Ovary (tissue), 9 donors: Measurements from ENCODE around the gene GTF2A2. TPM values are rescaled to one million over a fixed set of nuclear protein-coding genes. Genes with fewer than 3 reads are reported as not detected.

ENCODE experiments used
- DNase-seq, 5 donors: peaks; one replicate each; pipeline ENCODE4 v3.0.0-alpha.2; 2019 to 2020
- H3K27ac ChIP-seq, 2 donors: fragments of 200-600 bp; one replicate each; pipeline versions ENCODE4 v1.5.1 to v1.8.0; 2019 to 2022
- H3K27me3 ChIP-seq: fragments of 200-600 bp; one replicate; pipeline ENCODE4 v1.8.0; 2022
- H3K36me3 ChIP-seq: fragments of 200-600 bp; sonication (generic); one replicate; pipeline ENCODE4 v1.5.1; 2019
- H3K4me1 ChIP-seq: one replicate; pipeline ENCODE4 v1.8.1; 2013; ENCODE audit warnings: mild to moderate bottlenecking, moderate library complexity; ENCODE audit not compliant: insufficient read depth
- H3K4me3 ChIP-seq: fragments of 200-600 bp; sonication (generic); one replicate; pipeline ENCODE4 v1.5.1; 2017
- H3K9me3 ChIP-seq, 2 donors: fragments of 200-600 bp in 1 of 2; sonication (generic) in 1 of 2; one replicate each; pipeline versions ENCODE4 v1.5.1 to v1.8.1; 2013 to 2019; ENCODE audit warnings: mild to moderate bottlenecking in 1 of 2, moderate library complexity in 1 of 2
- EP300 ChIP-seq: sonication (generic); formaldehyde crosslinking; IDR thresholded peaks from one replicate; pipeline ENCODE4 v1.6.1; 2017; ENCODE audit warnings: antibody characterized with exemption
- POLR2A ChIP-seq: fragments of 450-650 bp; IDR thresholded peaks from one replicate; pipeline ENCODE4 v1.6.1; 2017; ENCODE audit warnings: antibody characterized with exemption, mild to moderate bottlenecking, moderate library complexity
- WGBS, 3 donors: extraction: QIAGEN DNeasy Blood & Tissue Kit in 1 of 3; methylation state at CpG; one replicate each; pipeline versions ENCODE4 v1.1.5 to v1.1.7; 2013 to 2017; 5-methylcytosine and 5-hydroxymethylcytosine counted together
- intact Hi-C, 4 donors: fragments of 100-400 bp; cut with DNase I; formaldehyde crosslinking; loops; one replicate each; pipeline versions ENCODE4 v1.11.0 to v1.15.1; 2022 to 2023
- polyA plus RNA-seq, 2 donors: library from polyadenylated mRNA; stranded (reverse); fragments of 200-250 nt in 1 of 2; fragments of 350-450 nt in 1 of 2; fragmentation: Illumina TruSeq in 1 of 2; extraction: RNeasy Lipid Tissue Mini Kit (QIAGEN cat#74804) in 1 of 2; gene quantifications; one replicate each; pipeline ENCODE4 v1.2.3, GENCODE V29; 2013 to 2014
- total RNA-seq, 7 donors: library from RNA; depleted of rRNA in 2 of 7; stranded (reverse); fragments of >200 nt in 2 of 7; fragmentation: NEBNext Ultra II Directional in 3 of 7; extraction: Animal tissue kit (Norgen Biotek cat#: 25700) in 3 of 7; gene quantifications; one replicate each; pipeline versions ENCODE4 v1.1.0 to v1.2.4, GENCODE V29; 2016 to 2023
- TF ChIP-seq, protein P1 (sequence below), 3 donors: fragments of 450-650 bp in 2 of 3; fragments of 200-600 bp in 1 of 3; IDR thresholded peaks; one replicate each; pipeline versions ENCODE4 v1.5.1 to v1.8.0; 2016 to 2022; ENCODE audit warnings: antibody characterized with exemption in 3 of 3, mild to moderate bottlenecking in 1 of 3
- donor health status: DM: no; HTN: no; CAD: no; lungs with moderate emphysema.
- donor health status: DM: no; HTN: no; CAD: no.
- donor health status: Bipolar disorder and iron deficiency.
- donor health status: DM: yes; HTN: yes; CAD: no.
- donor health status: DM: no; HTN: no; CAD: no.
- donor health status: DM: yes; HTN: yes; CAD: no.

GTF2A2 gene
- total and polyA plus RNA-seq, 9 donors, result 45.5 to 113 (median 99.9) TPM

DNA sequence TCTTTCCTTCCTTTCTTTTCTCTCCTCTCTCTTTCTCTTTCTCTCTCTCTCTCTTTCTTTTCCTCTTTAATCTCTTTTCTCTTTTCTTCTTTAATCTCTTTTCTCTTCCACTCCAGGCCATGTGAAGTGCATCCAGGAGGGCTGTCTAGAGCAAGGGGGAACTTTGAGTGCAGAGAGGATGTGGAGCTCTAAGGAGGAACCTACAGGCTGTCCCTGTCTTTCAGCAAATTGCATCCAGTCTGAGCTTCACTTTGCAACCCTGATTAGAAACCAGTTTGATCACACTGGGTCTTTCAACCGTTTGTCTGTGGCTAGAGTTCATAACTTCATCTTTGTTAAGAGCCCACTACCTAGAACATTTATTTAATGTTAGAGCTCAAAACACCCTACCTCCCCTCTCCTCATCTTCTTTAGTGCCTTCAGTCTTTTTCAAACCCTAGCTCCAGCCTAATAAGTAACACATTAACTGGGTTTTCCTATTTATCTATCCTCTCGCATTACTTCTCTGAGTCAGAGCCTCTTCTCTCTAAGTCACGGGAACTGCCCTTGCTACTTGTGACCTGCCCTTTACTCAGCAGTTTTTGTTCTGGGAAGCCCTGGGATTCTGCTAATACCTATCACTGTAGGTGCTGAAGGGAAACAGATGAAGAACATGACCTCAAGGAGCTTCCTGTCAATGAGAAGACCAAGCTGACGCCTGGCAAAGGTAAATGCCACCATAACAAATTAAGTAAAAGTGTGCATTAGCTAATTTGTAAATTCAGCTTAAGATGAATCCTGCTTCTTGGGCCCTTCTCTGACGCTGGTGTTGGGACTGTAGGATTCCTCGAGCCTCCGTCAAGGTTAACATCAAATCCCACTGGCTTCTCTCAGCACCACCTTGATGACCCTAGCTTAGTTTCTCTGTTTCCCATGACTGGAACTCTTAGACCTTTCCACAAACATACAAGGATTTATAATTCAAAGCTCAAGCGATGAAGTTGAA lies 45.7 kb downstream of the GTF2A2 start, which contains the start of gene GCNT3:
Gene GCNT3, plus strand, starts transcription at position 508 of the 985 bp plus-strand sequence. CDS start 6,456 bp downstream, outside the sequence.
- H3K9me3 ChIP-seq, result no peaks in the 10 kb centered on the region
- no peak for DNase-seq
- intact Hi-C loops, result no loop called here
- WGBS, 3 donors, result 66 to 75% (median 72%) methylated on average over 8 of the region's 8 CpGs
- no peak within 1 kb of the TSS for H3K4me3 ChIP-seq
- H3K27ac ChIP-seq, result no peak within 1 kb of the TSS
- no peaks in the 10 kb centered on the region for H3K36me3 ChIP-seq
- no peaks in the 10 kb centered on the region for H3K27me3 ChIP-seq
- TF ChIP-seq POLR2A (no peak), EP300 (no peak)
- TF ChIP-seq, protein P1, sequence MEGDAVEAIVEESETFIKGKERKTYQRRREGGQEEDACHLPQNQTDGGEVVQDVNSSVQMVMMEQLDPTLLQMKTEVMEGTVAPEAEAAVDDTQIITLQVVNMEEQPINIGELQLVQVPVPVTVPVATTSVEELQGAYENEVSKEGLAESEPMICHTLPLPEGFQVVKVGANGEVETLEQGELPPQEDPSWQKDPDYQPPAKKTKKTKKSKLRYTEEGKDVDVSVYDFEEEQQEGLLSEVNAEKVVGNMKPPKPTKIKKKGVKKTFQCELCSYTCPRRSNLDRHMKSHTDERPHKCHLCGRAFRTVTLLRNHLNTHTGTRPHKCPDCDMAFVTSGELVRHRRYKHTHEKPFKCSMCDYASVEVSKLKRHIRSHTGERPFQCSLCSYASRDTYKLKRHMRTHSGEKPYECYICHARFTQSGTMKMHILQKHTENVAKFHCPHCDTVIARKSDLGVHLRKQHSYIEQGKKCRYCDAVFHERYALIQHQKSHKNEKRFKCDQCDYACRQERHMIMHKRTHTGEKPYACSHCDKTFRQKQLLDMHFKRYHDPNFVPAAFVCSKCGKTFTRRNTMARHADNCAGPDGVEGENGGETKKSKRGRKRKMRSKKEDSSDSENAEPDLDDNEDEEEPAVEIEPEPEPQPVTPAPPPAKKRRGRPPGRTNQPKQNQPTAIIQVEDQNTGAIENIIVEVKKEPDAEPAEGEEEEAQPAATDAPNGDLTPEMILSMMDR (IDR thresholded peaks at IDR 0.05), result no peak
- no peaks in the 10 kb centered on the region for H3K4me1 ChIP-seq

DNA sequence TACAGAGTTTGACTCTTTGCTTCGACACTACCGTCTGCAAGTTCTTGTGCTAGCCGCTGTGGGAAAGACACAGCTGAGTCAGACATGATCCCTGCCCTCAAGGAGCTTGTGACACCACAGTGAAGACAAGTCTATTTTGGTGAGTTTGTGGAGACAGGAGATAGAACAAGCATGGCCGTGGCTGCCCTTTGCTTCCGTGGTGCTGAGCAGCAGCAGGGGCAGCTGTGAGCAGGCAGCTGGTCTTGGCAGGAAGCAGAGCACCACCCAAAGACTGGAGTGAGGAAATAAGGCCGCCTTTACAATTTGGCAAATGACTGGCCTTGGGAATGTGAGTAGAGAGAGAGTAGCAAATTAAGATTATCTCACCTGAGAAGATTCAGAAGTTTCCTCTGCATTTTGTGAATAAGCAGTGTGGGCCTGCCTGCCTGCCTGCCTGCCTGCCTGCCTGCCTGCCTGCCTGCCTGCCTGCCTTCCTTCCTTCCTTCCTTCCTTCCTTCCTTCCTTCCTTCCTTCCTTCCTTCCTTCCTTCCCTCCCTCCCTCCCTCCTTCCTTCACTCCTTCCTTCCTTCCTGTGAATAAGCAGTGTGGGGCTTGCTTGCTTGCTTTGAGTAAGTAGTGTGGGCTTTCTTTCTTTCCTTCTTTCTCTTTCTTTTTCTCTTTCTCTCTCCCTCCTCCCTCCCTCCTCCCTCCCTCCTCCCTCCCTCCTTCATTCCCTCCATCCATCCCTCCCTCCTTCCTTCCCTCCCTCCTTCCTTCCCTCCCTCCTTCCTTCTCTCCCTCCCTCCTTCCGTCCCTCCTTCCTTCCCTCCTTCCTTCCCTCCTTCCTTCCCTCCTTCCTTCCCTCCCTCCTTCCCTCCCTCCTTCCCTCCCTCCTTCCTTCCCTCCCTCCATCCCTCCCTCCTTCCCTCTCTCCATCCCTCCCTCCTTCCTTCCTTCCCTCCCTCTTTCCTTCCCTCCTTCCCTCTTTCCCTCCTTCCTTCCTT lies 47.3 kb downstream of the GTF2A2 start:
- Histone ChIP-seq H3K4me1 (no peaks in the 10 kb centered on the region), H3K4me3 (no peak overlapping the region), H3K27ac (no peak overlapping the region), H3K36me3 (no peaks in the 10 kb centered on the region), H3K27me3 (no peaks in the 10 kb centered on the region), H3K9me3 (no peaks in the 10 kb centered on the region)
- DNase-seq, result no peak
- intact Hi-C loops, result loop anchor here in 1 of 4 donors (10.0 kb wide), 1 partner anchor 1415 kb away; no protein-coding TSS in a partner anchor
- 80 to 84% (median 81%) methylated on average over 6 to 7 of the region's 7 CpGs for WGBS, 3 donors
- TF ChIP-seq, protein P1 (IDR thresholded peaks at IDR 0.05), result no peak
- TF ChIP-seq EP300, result no peak
- no peak for TF ChIP-seq POLR2A

DNA sequence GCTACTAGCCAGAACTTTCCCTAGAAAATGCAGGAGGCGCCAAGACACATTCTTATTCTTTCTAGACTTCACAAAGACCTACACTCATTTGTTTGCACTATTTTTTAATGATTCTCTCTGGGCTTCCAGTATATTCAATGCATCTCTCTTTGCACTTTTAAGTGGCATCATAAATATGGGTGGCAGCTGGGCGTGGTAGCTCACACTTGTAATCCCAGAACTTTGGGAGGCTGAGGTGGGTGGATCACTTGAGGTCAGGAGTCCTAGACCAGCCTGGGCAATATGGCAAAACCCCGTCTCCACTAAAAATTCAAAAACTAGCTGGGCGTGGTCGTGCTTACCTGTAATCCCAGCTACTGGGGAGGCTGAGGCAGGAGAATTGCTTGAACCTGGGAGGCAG lies 51.3 kb downstream of the GTF2A2 start:
- Histone ChIP-seq H3K27ac (no peak overlapping the region), H3K27me3 (no peaks in the 10 kb centered on the region), H3K9me3 (no peaks in the 10 kb centered on the region), H3K36me3 (no peaks in the 10 kb centered on the region), H3K4me1 (no peaks in the 10 kb centered on the region), H3K4me3 (no peak overlapping the region)
- 57 to 83% (median 58%) methylated on average over 5 of the region's 5 CpGs for WGBS, 3 donors
- intact Hi-C loops, result loop anchor here in 1 of 4 donors (10.0 kb wide), 1 partner anchor 1419 kb away; no protein-coding TSS in a partner anchor
- no peak for DNase-seq
- TF ChIP-seq POLR2A, result no peak
- TF ChIP-seq, protein P1 (IDR thresholded peaks at IDR 0.05), result no peak
- TF ChIP-seq EP300, result no peak

DNA sequence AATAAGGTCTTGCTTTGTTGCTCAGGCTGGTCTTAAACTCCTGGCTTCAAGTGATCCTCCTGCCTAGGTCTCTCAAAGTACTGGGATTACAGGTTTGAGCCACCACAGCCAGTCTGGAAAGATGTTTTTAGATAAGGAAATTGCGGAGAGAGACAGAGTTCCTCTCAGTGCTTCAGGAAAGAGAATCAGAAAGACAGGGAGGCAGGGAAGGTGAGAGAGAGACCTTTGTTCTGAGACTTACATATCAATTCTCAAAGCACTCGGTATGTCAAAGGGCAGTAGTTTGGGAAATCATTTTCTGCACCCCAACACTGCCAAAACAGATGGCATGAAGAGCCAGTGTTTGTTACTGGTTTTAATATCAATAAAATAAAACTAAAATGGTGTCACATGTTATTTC lies 58.9 kb downstream of the GTF2A2 start:
- Histone ChIP-seq H3K9me3 (no peaks in the 10 kb centered on the region), H3K4me3 (no peak overlapping the region), H3K36me3 (no peaks in the 10 kb centered on the region), H3K4me1 (peaks cover 7% of the 10 kb centered on the region), H3K27me3 (no peaks in the 10 kb centered on the region), H3K27ac (no peak overlapping the region)
- intact Hi-C loops, result no loop called here
- DNase-seq, result no peak
- TF ChIP-seq, protein P1 (IDR thresholded peaks at IDR 0.05), result no peak
- TF ChIP-seq POLR2A (no peak), EP300 (no peak)
- WGBS, 3 donors, result 87 to 93% (median 92%) methylated on average over 2 of the region's 2 CpGs
